ENCODE results near the gene CYP27A1.

Gene CYP27A1

DNA sequence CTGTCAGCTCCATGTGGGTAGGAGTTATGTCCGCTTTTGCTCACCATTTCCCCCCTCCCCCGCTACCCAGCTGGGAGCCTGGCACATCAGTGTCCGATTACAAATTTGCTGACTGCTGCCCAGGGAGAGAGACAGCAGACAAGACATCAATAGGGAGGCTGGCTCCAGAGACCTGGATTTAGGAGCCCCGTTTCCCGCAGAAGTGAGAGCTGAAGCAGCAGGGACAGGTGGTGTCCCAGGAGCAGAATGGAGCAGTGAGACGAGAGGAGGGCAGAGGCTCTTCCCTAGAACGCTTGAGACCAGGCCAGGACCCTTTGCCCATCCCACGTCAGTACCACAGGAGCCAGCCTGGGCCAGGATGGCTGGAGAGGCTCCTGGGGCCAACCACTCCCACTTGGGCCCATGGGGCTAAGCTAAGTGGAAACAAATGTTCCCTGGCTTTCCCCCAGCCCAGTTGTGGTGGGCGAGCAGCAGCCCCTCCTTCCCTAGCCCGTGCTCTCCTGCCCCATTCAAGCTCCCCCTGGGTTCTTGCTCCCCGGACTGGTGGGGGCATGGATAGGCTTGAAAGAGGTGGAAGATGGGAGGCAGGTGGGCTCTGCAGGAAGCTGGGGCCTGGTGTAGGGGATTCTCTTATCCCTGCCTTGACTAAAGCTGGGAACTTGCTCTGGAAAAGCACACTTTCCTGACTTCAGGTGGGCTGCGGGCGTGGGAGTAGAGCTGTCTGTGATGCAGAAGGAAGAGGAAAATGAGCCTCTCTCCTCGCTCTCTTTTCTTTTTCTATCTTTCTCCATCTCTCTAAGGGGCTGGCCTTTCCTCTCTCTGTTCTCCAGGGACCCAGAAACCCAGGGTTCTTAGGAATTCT is 73.6 kb downstream of the CYP27A1 start:
- DNase-seq (ENCODE audit: low read depth, low spot score), result no peak
- TF ChIP-seq, protein P1, sequence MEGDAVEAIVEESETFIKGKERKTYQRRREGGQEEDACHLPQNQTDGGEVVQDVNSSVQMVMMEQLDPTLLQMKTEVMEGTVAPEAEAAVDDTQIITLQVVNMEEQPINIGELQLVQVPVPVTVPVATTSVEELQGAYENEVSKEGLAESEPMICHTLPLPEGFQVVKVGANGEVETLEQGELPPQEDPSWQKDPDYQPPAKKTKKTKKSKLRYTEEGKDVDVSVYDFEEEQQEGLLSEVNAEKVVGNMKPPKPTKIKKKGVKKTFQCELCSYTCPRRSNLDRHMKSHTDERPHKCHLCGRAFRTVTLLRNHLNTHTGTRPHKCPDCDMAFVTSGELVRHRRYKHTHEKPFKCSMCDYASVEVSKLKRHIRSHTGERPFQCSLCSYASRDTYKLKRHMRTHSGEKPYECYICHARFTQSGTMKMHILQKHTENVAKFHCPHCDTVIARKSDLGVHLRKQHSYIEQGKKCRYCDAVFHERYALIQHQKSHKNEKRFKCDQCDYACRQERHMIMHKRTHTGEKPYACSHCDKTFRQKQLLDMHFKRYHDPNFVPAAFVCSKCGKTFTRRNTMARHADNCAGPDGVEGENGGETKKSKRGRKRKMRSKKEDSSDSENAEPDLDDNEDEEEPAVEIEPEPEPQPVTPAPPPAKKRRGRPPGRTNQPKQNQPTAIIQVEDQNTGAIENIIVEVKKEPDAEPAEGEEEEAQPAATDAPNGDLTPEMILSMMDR (IDR thresholded peaks at IDR 0.05; ENCODE audit: low read depth, low read length), result no peak
- in situ Hi-C loops (cut with HindIII; ENCODE audit: low sequenced_read_pairs), result no loop called here
- no peak overlapping the region for H3K4me3 ChIP-seq (ENCODE audit: low read depth, low read length)

DNA sequence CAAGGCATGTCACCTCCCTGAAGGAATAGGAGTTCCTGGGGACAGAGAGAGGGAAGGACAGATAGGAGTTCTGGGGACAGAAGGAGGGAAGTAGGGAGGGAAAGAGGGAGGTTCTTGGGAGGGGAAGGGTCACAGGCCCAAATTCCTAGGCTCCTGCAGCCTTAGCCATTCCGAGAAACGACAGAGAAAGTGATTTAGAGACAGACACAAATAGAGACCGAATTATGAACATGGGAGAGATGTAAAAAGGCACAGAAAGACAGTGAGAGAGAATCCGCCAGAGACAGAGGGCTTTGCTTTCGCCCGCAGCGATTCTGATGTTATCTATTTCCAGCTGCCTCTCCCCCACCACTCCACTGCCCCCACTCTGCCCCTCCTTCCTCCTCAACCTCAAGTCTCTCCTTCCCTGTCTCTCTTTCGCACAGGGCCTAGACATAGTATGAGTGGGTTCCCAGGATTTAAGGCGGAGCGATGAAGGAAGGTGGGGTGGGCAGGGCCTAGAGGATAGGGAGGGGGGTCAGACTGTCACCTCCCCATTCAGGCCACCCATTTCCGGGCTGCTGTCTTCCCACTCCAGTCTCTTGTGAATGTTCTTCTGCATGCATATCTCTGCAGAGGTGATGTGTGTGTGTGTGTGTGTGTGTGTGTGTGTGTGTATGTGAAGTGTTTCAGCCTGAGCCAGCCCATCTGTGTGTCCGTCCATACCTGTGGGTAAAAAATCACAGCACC is 74.4 kb downstream of the CYP27A1 start:
- TF ChIP-seq, protein P1 (IDR thresholded peaks at IDR 0.05; ENCODE audit: low read depth, low read length), result no peak
- no peak for DNase-seq (ENCODE audit: low read depth, low spot score)
- H3K4me3 ChIP-seq (ENCODE audit: low read depth, low read length), result no peak overlapping the region
- in situ Hi-C loops (cut with HindIII; ENCODE audit: low sequenced_read_pairs), result no loop called here

DNA sequence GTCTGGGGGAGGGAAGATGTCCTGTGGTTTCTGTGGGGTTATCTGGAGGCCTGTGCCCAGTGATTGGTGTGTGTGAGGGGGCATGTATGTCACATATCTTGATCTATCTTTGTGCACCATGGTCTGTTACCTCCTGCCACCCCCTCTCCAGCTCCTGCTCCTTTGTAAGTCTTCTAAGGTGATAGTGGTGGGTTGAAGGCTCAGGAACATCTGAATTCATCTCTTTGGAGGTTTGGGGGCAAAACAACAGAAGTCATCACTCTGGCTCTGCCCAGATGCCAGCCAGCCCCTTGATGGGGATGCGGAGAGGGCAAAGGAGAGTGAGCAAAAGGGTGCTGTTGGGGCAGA is 74.9 kb downstream of the CYP27A1 start:
- DNase-seq (ENCODE audit: low read depth, low spot score), result no peak

DNA sequence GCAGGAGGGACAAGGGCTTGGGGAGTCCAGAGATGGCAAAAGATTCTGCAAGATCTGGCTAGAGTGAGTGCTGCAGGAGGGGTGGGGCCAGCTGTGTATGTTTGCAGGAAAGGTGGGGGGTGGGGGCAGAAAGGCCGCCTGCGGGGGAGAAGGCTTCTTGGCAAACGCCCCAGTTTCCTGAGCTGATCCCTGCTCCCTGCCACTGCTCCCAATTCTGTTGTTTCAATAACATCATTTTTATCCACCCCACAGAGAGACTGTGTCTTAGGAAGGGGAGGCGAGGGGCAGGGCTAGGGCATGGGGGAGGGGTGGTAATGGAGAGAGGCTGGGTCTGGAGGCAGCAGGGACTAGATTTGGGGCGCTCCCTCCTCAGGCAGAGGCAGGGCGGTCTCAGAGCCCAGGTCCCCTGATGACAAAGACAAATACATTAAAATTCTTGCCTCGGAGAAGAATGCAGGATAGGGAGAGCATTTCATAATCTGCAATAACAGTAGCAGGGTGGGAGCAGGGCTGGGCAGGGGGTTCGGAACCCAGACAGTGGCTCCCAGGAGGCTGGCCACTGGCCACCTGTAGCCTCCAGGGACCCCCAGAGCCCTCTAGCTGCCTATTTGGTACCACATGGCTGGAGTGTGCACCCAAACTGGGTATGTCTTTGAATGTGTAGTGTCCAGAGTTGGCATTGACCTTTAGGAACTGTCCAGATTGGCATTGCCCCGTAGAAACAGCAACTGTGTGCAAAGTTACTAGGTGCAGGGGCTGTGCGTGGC is 75.6 kb downstream of the CYP27A1 start:
- H3K4me3 ChIP-seq (ENCODE audit: low read depth, low read length), result no peak overlapping the region
- in situ Hi-C loops (cut with HindIII; ENCODE audit: low sequenced_read_pairs), result no loop called here
- TF ChIP-seq, protein P1 (IDR thresholded peaks at IDR 0.05; ENCODE audit: low read depth, low read length), result no peak
- DNase-seq (ENCODE audit: low read depth, low spot score), result no peak

More for the DNA sequence above, 74.9 kb downstream of the CYP27A1 start:
- no peak overlapping the region for H3K4me3 ChIP-seq (ENCODE audit: low read depth, low read length)
- TF ChIP-seq, protein P1 (IDR thresholded peaks at IDR 0.05; ENCODE audit: low read depth, low read length), result no peak
- in situ Hi-C loops (cut with HindIII; ENCODE audit: low sequenced_read_pairs), result no loop called here

- in situ Hi-C loops (cut with HindIII; ENCODE audit: low sequenced_read_pairs), result no loop called here
- TF ChIP-seq, protein P1 (IDR thresholded peaks at IDR 0.05; ENCODE audit: low read depth, low read length), result no peak
- no peak overlapping the region for H3K4me3 ChIP-seq (ENCODE audit: low read depth, low read length)
- DNase-seq (ENCODE audit: low read depth, low spot score), result no peak
Measured at GRCh38 chr2:218858138-218858445, 76.1 kb downstream of the CYP27A1 start.

- TF ChIP-seq, protein P1 (IDR thresholded peaks at IDR 0.05; ENCODE audit: low read depth, low read length), result no peak
- DNase-seq (ENCODE audit: low read depth, low spot score), result no peak
- in situ Hi-C loops (cut with HindIII; ENCODE audit: low sequenced_read_pairs), result no loop called here
- H3K4me3 ChIP-seq (ENCODE audit: low read depth, low read length), result no peak overlapping the region
Measured at GRCh38 chr2:218858671-218859555, 77.0 kb downstream of the CYP27A1 start.

All from astrocyte of the spinal cord (primary cell).